Gastrocnemius medialis (tissue), 4 donors: ENCODE measurements around the gene TBCD.

Experiments used
- POLR2A ChIP-seq, 2 donors: fragments of 450-650 bp; IDR thresholded peaks; one replicate each; pipeline ENCODE4 v1.6.1; 2017; ENCODE audit warnings: antibody characterized with exemption in 2 of 2, mild to moderate bottlenecking in 2 of 2, moderate library complexity in 2 of 2
- TF ChIP-seq, protein P1 (sequence below), 5 experiments: fragments of 450-650 bp in 3 of 5; fragments of 200-600 bp in 2 of 5; sonication (generic) in 2 of 5; IDR thresholded peaks in 4 of 5; conservative IDR thresholded peaks in 1 of 5; 1 replicate in 4 of 5; 2 replicates in 1 of 5; pipeline ENCODE4 v1.5.1; 2016 to 2019; ENCODE audit warnings: antibody characterized with exemption in 5 of 5, mild to moderate bottlenecking in 3 of 5, moderate library complexity in 3 of 5

DNA sequence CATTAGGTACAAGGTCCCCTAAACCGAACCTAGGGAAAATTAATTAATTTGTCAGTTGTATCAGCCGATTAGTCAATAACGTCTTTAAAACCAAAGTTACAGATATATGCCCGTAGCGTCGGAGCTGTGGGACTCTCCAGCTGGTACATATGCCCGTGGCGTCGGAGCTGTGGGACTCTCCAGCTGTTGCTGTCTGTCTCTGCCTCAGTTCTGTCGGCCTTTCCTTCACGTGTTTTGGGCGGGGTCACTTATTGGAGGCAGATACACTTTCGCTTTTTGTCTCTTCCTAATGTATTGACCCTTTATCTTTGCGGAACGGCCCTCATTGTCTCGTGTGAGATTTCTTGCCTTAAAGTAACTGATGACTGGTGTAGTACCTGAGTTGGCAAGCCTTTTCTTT, 150.0 kb downstream of the TBCD start:
- TF ChIP-seq, protein P1, sequence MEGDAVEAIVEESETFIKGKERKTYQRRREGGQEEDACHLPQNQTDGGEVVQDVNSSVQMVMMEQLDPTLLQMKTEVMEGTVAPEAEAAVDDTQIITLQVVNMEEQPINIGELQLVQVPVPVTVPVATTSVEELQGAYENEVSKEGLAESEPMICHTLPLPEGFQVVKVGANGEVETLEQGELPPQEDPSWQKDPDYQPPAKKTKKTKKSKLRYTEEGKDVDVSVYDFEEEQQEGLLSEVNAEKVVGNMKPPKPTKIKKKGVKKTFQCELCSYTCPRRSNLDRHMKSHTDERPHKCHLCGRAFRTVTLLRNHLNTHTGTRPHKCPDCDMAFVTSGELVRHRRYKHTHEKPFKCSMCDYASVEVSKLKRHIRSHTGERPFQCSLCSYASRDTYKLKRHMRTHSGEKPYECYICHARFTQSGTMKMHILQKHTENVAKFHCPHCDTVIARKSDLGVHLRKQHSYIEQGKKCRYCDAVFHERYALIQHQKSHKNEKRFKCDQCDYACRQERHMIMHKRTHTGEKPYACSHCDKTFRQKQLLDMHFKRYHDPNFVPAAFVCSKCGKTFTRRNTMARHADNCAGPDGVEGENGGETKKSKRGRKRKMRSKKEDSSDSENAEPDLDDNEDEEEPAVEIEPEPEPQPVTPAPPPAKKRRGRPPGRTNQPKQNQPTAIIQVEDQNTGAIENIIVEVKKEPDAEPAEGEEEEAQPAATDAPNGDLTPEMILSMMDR (IDR thresholded peaks at IDR 0.05 in 4 of 5, conservative IDR thresholded peaks at IDR 0.05 in 1 of 5): no peak
- no peak for TF ChIP-seq POLR2A (IDR thresholded peaks at IDR 0.05)
